IPS-18a (cell line): ENCODE data around the gene DMRT1.
"Not testable (repeated sequence)": the region's sequence is repeated elsewhere in the genome, so short reads cannot be mapped to it uniquely, and the experiment has no call there.

ENCODE experiments used
- H3K27ac ChIP-seq: one replicate; pipeline ENCODE4 v1.5.1; 2013; ENCODE audit warnings: low read length
- H3K27me3 ChIP-seq: one replicate; pipeline ENCODE4 v1.6.1; 2013; ENCODE audit warnings: mild to moderate bottlenecking, low read length; ENCODE audit not compliant: control insufficient read depth, insufficient read depth
- H3K36me3 ChIP-seq: one replicate; pipeline ENCODE4 v1.6.1; 2013; ENCODE audit warnings: low read depth, low read length; ENCODE audit not compliant: control insufficient read depth
- H3K4me1 ChIP-seq: one replicate; pipeline ENCODE4 v1.6.1; 2013; ENCODE audit warnings: low read depth, low read length; ENCODE audit not compliant: control insufficient read depth
- H3K4me3 ChIP-seq: one replicate; pipeline ENCODE4 v1.5.1; 2013; ENCODE audit warnings: low read length
- H3K9ac ChIP-seq: one replicate; pipeline ENCODE4 v1.6.1; 2013; ENCODE audit warnings: mild to moderate bottlenecking, low read length, moderate library complexity
- H3K9me3 ChIP-seq: one replicate; pipeline ENCODE4 v1.6.1; 2013; ENCODE audit warnings: low read depth, low read length; ENCODE audit not compliant: control insufficient read depth

DMRT1 gene

GRCh38 chr9:818958-819357, 22.5 kb upstream of the DMRT1 start:
- no peak overlapping the region for H3K9ac ChIP-seq
- H3K9me3 ChIP-seq: no peaks in the 10 kb centered on the region
- no peak overlapping the region for H3K27ac ChIP-seq
- H3K4me3 ChIP-seq: no peak overlapping the region
- no peaks in the 10 kb centered on the region for H3K36me3 ChIP-seq
- H3K27me3 ChIP-seq: no peaks in the 10 kb centered on the region
- H3K4me1 ChIP-seq: no peaks in the 10 kb centered on the region

DNA sequence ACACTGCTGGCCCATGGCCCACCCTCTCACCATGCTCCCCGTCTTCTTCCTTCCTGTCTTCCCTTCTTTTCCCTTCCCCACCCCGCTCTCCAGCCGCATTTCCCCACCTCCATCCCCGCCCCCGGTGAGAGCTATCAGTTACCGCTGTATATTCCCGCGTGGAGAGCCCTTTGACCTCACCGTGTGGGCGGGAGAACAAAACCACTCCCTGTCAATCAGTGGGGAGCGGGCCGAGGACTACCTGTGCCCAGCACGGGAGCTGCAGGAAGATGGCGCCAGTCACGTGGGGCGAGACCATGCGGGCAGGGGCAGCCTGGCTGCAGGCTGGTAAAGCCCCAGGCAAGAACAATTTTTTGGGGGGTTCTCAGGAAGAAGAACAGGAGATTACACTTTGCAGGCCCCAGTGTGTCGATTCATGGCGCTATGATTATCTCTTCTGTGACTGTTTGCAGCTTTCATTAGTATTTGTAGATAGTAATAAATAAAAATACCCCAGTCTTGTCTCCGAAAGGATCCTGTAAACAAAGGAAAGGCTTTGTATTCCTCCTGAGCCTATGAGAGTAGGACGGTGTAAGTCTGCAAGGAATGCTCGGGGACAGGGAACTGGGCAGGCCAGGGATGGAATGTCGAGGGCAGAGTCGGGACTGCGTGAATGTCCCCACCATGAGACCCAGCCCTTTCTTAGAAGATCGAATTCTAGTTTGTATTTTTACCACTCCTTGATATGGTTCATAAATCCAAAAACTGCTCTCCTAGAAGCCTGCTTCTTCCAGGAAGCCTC, 14.8 kb upstream of the DMRT1 start:
- no peak overlapping the region for H3K4me3 ChIP-seq

DNA sequence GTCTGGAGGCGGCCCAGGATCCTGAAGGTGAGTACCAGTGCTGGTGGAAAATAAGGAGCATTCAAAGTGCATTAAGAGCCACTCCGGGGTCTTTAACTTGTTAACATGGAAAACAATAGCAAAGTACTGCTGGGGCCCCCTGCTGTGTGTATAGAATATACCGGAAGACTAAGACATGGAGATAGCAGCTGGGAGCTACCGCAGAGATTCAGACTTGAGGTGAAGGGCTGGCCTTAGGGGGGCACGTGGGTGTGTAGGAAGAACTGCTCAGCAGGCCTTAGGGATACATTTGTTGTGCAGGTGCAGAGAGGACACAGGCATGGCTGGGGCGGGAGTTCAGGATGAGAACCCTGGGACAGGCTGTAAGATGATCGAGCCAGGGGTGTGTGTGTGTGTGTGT, 1.2 kb upstream of the DMRT1 start:
- Histone ChIP-seq H3K27ac (no peak overlapping the region), H3K9ac (no peak overlapping the region), H3K9me3 (no peaks in the 10 kb centered on the region), H3K36me3 (no peaks in the 10 kb centered on the region), H3K27me3 (peaks cover 97% of the 10 kb centered on the region), H3K4me3 (no peak overlapping the region), H3K4me1 (peaks cover 16% of the 10 kb centered on the region)

More for the DNA sequence above, 14.8 kb upstream of the DMRT1 start:
- Histone ChIP-seq H3K36me3 (no peaks in the 10 kb centered on the region), H3K27me3 (no peaks in the 10 kb centered on the region), H3K9me3 (no peaks in the 10 kb centered on the region), H3K27ac (no peak overlapping the region), H3K4me1 (no peaks in the 10 kb centered on the region), H3K9ac (no peak overlapping the region)

GRCh38 chr9:842635-843426, 1.3 kb downstream of the DMRT1 start:
- H3K4me3 ChIP-seq: peak overlapping the region; percentile 40
- no peaks in the 10 kb centered on the region for H3K9me3 ChIP-seq
- peaks cover 100% of the 10 kb centered on the region for H3K27me3 ChIP-seq

GRCh38 chr9:843427-843785, 1.9 kb downstream of the DMRT1 start:
- H3K36me3 ChIP-seq: no peaks in the 10 kb centered on the region
- H3K27ac ChIP-seq: no peak overlapping the region
- peak overlapping the region; percentile 40 for H3K4me3 ChIP-seq
- H3K9me3 ChIP-seq: no peaks in the 10 kb centered on the region
- no peak overlapping the region for H3K9ac ChIP-seq
- peaks cover 22% of the 10 kb centered on the region for H3K4me1 ChIP-seq
- H3K27me3 ChIP-seq: peaks cover 98% of the 10 kb centered on the region

More at GRCh38 chr9:842635-843426, 1.3 kb downstream of the DMRT1 start:
- Histone ChIP-seq H3K36me3 (no peaks in the 10 kb centered on the region), H3K27ac (no peak overlapping the region), H3K9ac (no peak overlapping the region), H3K4me1 (peaks cover 22% of the 10 kb centered on the region)

GRCh38 chr9:846852-847251, 5.4 kb downstream of the DMRT1 start:
- Histone ChIP-seq H3K27me3 (peaks cover 64% of the 10 kb centered on the region), H3K9ac (no peak overlapping the region), H3K4me1 (peaks cover 15% of the 10 kb centered on the region), H3K27ac (no peak overlapping the region), H3K36me3 (no peaks in the 10 kb centered on the region), H3K4me3 (no peak overlapping the region), H3K9me3 (no peaks in the 10 kb centered on the region)

DNA sequence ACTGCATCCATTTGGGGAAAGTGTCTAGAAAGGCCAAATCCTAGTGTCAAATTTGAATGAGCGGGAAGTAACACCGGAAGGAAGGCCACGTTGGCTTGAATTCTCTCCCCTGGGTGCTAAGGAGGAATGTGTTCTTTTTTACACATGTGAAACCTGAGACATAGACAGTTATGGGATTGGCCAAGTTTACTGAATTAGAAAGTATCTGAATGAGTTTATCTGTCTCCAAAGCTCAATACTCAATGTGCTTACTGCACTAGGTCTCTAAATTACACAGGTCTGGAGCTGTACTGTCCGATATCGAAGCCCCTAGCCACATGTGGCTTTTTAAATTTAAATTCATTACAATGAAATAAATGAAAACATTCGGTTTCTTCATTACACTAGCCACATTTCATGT, 6.0 kb downstream of the DMRT1 start:
- Histone ChIP-seq H3K4me3 (no peak overlapping the region), H3K9me3 (no peaks in the 10 kb centered on the region), H3K36me3 (no peaks in the 10 kb centered on the region), H3K27ac (no peak overlapping the region), H3K9ac (no peak overlapping the region), H3K27me3 (peaks cover 57% of the 10 kb centered on the region), H3K4me1 (peaks cover 15% of the 10 kb centered on the region)

GRCh38 chr9:849431-849830, 7.9 kb downstream of the DMRT1 start:
- Histone ChIP-seq H3K4me3 (no peak overlapping the region), H3K9ac (no peak overlapping the region), H3K27ac (no peak overlapping the region), H3K27me3 (peaks cover 38% of the 10 kb centered on the region), H3K36me3 (no peaks in the 10 kb centered on the region), H3K4me1 (peaks cover 6% of the 10 kb centered on the region), H3K9me3 (no peaks in the 10 kb centered on the region)

GRCh38 chr9:852539-852938, 11.0 kb downstream of the DMRT1 start:
- Histone ChIP-seq H3K4me3 (no peak overlapping the region), H3K36me3 (no peaks in the 10 kb centered on the region), H3K27me3 (peaks cover 7% of the 10 kb centered on the region), H3K9ac (no peak overlapping the region), H3K4me1 (no peaks in the 10 kb centered on the region), H3K9me3 (no peaks in the 10 kb centered on the region), H3K27ac (no peak overlapping the region)

- Histone ChIP-seq H3K27me3 (no peaks in the 10 kb centered on the region), H3K4me3 (no peak overlapping the region), H3K27ac (no peak overlapping the region), H3K4me1 (no peaks in the 10 kb centered on the region), H3K9ac (no peak overlapping the region), H3K9me3 (no peaks in the 10 kb centered on the region), H3K36me3 (no peaks in the 10 kb centered on the region)
Observed at GRCh38 chr9:859251-859650, 17.8 kb downstream of the DMRT1 start.

DNA sequence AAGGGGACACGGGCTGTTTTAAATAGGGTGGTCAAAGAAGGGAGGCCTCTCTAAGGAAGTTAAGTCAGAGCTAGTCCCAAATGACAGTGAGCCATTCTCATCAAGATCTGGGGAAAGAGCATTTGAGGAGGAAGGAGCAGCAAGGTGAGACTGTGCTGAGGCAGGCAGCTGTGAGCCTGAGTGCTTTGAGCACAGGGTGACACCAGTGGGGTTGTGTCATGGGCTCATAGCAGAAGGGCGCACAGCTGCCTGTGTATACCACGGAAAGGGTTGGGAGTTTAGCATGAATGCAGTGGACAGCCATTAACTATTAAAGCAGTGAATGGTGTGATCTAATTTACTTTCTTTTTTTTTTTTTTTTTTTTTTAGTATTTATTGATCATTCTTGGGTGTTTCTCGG, 19.2 kb downstream of the DMRT1 start:
- H3K36me3 ChIP-seq: no peaks in the 10 kb centered on the region
- H3K9ac ChIP-seq: no peak overlapping the region
- no peak overlapping the region for H3K27ac ChIP-seq
- H3K4me3 ChIP-seq: no peak overlapping the region
- no peaks in the 10 kb centered on the region for H3K27me3 ChIP-seq
- no peaks in the 10 kb centered on the region for H3K4me1 ChIP-seq
- H3K9me3 ChIP-seq: no peaks in the 10 kb centered on the region

- not testable (repeated sequence) for H3K36me3 ChIP-seq, H3K4me3 ChIP-seq, H3K9ac ChIP-seq, H3K27me3 ChIP-seq, H3K4me1 ChIP-seq, H3K9me3 ChIP-seq, H3K27ac ChIP-seq
Observed at GRCh38 chr9:861525-861924, 20.0 kb downstream of the DMRT1 start.
